IMR-90 (cell line): ENCODE data around the gene IL12RB2.

Source experiments
- BHLHE40 ChIP-seq: fragments of 150-350 bp; IDR thresholded peaks from 2 replicates; pipeline ENCODE4 v1.6.1; 2016; ENCODE audit warnings: mild to moderate bottlenecking, low read depth, low read length
- CEBPB ChIP-seq: IDR thresholded peaks from 2 replicates; pipeline ENCODE4 v1.6.1; 2012; ENCODE audit warnings: low read depth, low read length, improper control_type of control experiment
- CHD1 ChIP-seq: IDR thresholded peaks from 2 replicates; pipeline ENCODE4 v1.6.1; 2012; ENCODE audit warnings: low read depth, low read length, improper control_type of control experiment
- FOS ChIP-seq: fragments of 150-350 bp; IDR thresholded peaks from 2 replicates; pipeline ENCODE4 v1.6.1; 2016; ENCODE audit warnings: low read depth, low read length
- MAFK ChIP-seq: IDR thresholded peaks from 2 replicates; pipeline ENCODE4 v1.6.1; 2012; ENCODE audit warnings: low read depth, low read length, improper control_type of control experiment
- MAZ ChIP-seq: IDR thresholded peaks from 2 replicates; pipeline ENCODE4 v1.6.1; 2012; ENCODE audit warnings: low read depth, mild to moderate bottlenecking, low read length, improper control_type of control experiment, moderate library complexity, borderline replicate concordance
- MXI1 ChIP-seq: IDR thresholded peaks from 2 replicates; pipeline ENCODE4 v1.6.1; 2012; ENCODE audit warnings: low read depth, mild to moderate bottlenecking, low read length, moderate library complexity, borderline replicate concordance
- POLR2A ChIP-seq: IDR thresholded peaks from 2 replicates; pipeline ENCODE4 v1.6.1; 2012; ENCODE audit warnings: mild to moderate bottlenecking, low read depth, low read length
- RAD21 ChIP-seq: IDR thresholded peaks from 2 replicates; pipeline ENCODE4 v1.6.1; 2012; ENCODE audit warnings: low read length, improper control_type of control experiment
- RCOR1 ChIP-seq: IDR thresholded peaks from 2 replicates; pipeline ENCODE4 v1.6.1; 2012; ENCODE audit warnings: mild to moderate bottlenecking, low read length, improper control_type of control experiment; ENCODE audit not compliant: insufficient replicate concordance
- RFX5 ChIP-seq: IDR thresholded peaks from 2 replicates; pipeline ENCODE4 v1.8.0; 2012; ENCODE audit warnings: low read depth, mild to moderate bottlenecking, low read length, moderate library complexity
- SMC3 ChIP-seq: fragments of 150-350 bp; IDR thresholded peaks from 2 replicates; pipeline ENCODE4 v1.6.1; 2016; ENCODE audit warnings: low read depth, mild to moderate bottlenecking, antibody characterized with exemption, low read length, moderate library complexity
- TF ChIP-seq, protein P1 (sequence below): fragments of 150-350 bp; IDR thresholded peaks from 2 replicates; pipeline ENCODE4 v1.6.1; 2017; ENCODE audit warnings: mild to moderate bottlenecking, antibody characterized with exemption, low read length, low read depth
- TF ChIP-seq, protein P2 (sequence below): conservative IDR thresholded peaks from 2 replicates; pipeline ENCODE4 v1.5.1; 2012; ENCODE audit warnings: mild to moderate bottlenecking, low read depth, low read length, improper control_type of control experiment

DNA sequence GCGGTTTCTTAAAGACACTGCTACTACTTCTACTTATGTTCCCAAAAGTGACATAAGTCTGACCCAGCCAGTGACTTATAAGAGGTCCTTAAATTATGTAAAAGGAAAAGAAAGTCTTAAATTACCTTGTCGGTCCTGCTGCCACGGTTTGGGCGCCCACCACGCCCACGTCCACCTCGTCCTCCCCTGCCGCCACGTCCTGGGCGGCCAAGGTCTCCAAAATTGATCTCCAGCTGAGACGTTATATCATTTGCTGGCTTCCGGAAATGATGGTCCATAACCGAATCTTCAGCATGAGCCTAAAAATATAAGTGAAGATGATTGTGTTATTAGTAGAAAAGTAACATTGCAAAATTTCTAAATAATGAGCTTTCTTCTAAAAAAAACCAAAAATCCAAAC is 107.4 kb downstream of the IL12RB2 start:
- no peak for TF ChIP-seq FOS
- TF ChIP-seq, protein P1, sequence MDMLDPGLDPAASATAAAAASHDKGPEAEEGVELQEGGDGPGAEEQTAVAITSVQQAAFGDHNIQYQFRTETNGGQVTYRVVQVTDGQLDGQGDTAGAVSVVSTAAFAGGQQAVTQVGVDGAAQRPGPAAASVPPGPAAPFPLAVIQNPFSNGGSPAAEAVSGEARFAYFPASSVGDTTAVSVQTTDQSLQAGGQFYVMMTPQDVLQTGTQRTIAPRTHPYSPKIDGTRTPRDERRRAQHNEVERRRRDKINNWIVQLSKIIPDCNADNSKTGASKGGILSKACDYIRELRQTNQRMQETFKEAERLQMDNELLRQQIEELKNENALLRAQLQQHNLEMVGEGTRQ = no peak
- TF ChIP-seq, protein P2, sequence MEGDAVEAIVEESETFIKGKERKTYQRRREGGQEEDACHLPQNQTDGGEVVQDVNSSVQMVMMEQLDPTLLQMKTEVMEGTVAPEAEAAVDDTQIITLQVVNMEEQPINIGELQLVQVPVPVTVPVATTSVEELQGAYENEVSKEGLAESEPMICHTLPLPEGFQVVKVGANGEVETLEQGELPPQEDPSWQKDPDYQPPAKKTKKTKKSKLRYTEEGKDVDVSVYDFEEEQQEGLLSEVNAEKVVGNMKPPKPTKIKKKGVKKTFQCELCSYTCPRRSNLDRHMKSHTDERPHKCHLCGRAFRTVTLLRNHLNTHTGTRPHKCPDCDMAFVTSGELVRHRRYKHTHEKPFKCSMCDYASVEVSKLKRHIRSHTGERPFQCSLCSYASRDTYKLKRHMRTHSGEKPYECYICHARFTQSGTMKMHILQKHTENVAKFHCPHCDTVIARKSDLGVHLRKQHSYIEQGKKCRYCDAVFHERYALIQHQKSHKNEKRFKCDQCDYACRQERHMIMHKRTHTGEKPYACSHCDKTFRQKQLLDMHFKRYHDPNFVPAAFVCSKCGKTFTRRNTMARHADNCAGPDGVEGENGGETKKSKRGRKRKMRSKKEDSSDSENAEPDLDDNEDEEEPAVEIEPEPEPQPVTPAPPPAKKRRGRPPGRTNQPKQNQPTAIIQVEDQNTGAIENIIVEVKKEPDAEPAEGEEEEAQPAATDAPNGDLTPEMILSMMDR = no peak
- TF ChIP-seq BHLHE40 = no peak
- TF ChIP-seq POLR2A = no peak
- TF ChIP-seq RFX5 = no peak
- no peak for TF ChIP-seq RCOR1
- TF ChIP-seq MXI1 = no peak
- TF ChIP-seq CEBPB = no peak
- no peak for TF ChIP-seq MAFK
- no peak for TF ChIP-seq CHD1
- no peak for TF ChIP-seq SMC3
- TF ChIP-seq RAD21 = no peak
- TF ChIP-seq MAZ = no peak
